ENCODE measurements around the gene SHCBP1. TPM values are rescaled to one million over a fixed set of nuclear protein-coding genes. Genes with fewer than 3 reads are reported as not detected.

Gene SHCBP1
- total and polyA plus RNA-seq, 9 of the 15 experiments (the other 6 are each of a cell fraction or from before 2014, with no cell fraction given), result 6.2 to 29.6 (median 19.7) TPM

- TF ChIP-seq, protein P1, sequence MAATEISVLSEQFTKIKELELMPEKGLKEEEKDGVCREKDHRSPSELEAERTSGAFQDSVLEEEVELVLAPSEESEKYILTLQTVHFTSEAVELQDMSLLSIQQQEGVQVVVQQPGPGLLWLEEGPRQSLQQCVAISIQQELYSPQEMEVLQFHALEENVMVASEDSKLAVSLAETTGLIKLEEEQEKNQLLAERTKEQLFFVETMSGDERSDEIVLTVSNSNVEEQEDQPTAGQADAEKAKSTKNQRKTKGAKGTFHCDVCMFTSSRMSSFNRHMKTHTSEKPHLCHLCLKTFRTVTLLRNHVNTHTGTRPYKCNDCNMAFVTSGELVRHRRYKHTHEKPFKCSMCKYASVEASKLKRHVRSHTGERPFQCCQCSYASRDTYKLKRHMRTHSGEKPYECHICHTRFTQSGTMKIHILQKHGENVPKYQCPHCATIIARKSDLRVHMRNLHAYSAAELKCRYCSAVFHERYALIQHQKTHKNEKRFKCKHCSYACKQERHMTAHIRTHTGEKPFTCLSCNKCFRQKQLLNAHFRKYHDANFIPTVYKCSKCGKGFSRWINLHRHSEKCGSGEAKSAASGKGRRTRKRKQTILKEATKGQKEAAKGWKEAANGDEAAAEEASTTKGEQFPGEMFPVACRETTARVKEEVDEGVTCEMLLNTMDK (IDR thresholded peaks at IDR 0.05; ENCODE audit: borderline replicate concordance, insufficient read depth, low read depth, low read length, poor library complexity, severe bottlenecking), result peak; percentile 49
- TF ChIP-seq RAD21 (CRISPR knock-in tag; conservative IDR thresholded peaks at IDR 0.05 in 1 of 2, IDR thresholded peaks at IDR 0.05 in 1 of 2) (peak in 1 of 2 experiments; percentile 36; a peak in 2 of 4 replicates), ATF1 (CRISPR knock-in tag; IDR thresholded peaks at IDR 0.05) (no peak), ATF1 (tag; IDR thresholded peaks at IDR 0.05) (peak; percentile 66), ZNF197 (CRISPR knock-in tag; IDR thresholded peaks at IDR 0.05; ENCODE audit: low read depth) (no peak), ZBTB7A (IDR thresholded peaks at IDR 0.05; ENCODE audit: borderline replicate concordance, control insufficient read depth, low read depth, low read length) (no peak), ZBTB26 (CRISPR knock-in tag; IDR thresholded peaks at IDR 0.05) (0 out of 2 replicates have a peak, but pooled peaks have one; percentile 17), GTF2A2 (tag; IDR thresholded peaks at IDR 0.05) (no peak), RFX5 (IDR thresholded peaks at IDR 0.05; ENCODE audit: low read depth, low read length) (no peak), DMBX1 (CRISPR knock-in tag; IDR thresholded peaks at IDR 0.05; ENCODE audit: borderline replicate concordance) (no peak), CTCF (IDR thresholded peaks at IDR 0.05 in 2 of 3, conservative IDR thresholded peaks at IDR 0.05 in 1 of 3; ENCODE audit: insufficient read depth in 2 of 3, low read depth in 1 of 3, low read length in 3 of 3) (peak; percentile 46 to 64 (median 60); a peak in 5 of 6 replicates), L3MBTL2 (IDR thresholded peaks at IDR 0.05) (peak; percentile 36; the same call in 1 of the 2 replicates)
Measured at GRCh38 chr16:46629331-46630219, 8.4 kb upstream of the SHCBP1 start (continued).

Data from K562 (cell line).